ENCODE measurements around the gene NAT16. TPM values are rescaled to one million over a fixed set of nuclear protein-coding genes. Genes with fewer than 3 reads are reported as not detected.

The NAT16 gene
- total and polyA plus RNA-seq, 2 of the 13 experiments (the other 11 are each of a cell fraction or from before 2014, with no cell fraction given) = 0.04 TPM; not detected in 1

DNA sequence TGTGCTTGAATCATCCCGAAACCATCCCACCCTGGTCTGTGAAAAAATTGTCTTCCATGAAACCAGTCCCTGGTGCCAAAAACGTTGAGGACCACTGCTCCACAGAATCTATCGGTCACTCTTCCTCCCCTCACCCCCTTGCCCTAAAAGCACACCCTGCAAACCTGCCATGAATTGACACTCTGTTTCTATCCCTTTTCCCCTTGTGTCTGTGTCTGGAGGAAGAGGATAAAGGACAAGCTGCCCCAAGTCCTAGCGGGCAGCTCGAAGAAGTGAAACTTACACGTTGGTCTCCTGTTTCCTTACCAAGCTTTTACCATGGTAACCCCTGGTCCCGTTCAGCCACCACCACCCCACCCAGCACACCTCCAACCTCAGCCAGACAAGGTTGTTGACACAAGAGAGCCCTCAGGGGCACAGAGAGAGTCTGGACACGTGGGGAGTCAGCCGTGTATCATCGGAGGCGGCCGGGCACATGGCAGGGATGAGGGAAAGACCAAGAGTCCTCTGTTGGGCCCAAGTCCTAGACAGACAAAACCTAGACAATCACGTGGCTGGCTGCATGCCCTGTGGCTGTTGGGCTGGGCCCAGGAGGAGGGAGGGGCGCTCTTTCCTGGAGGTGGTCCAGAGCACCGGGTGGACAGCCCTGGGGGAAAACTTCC, 54.0 kb downstream of the NAT16 start (continued):
- TF ChIP-seq ZNF253 (CRISPR knock-in tag; IDR thresholded peaks at IDR 0.05; ENCODE audit: borderline replicate concordance) (peak; percentile 87; the same call in 1 of the 2 replicates), ZNF44 (CRISPR knock-in tag; IDR thresholded peaks at IDR 0.05) (no peak), ZNF224 (CRISPR knock-in tag; IDR thresholded peaks at IDR 0.05) (no peak), MIER2 (CRISPR knock-in tag; IDR thresholded peaks at IDR 0.05) (no peak), BHLHE40 (IDR thresholded peaks at IDR 0.05; ENCODE audit: low read length) (peak; percentile 70), SNAI1 (CRISPR knock-in tag; IDR thresholded peaks at IDR 0.05; ENCODE audit: borderline replicate concordance) (no peak), ZMAT3 (CRISPR knock-in tag; conservative IDR thresholded peaks at IDR 0.05) (no peak; the same call in 1 of the 2 replicates), ZNF333 (CRISPR knock-in tag; IDR thresholded peaks at IDR 0.05; ENCODE audit: borderline replicate concordance) (peak; percentile 46; the same call in 1 of the 2 replicates), GPN1 (CRISPR knock-in tag; IDR thresholded peaks at IDR 0.05; ENCODE audit: borderline replicate concordance) (no peak), ZKSCAN8 (CRISPR knock-in tag; IDR thresholded peaks at IDR 0.05; ENCODE audit: borderline replicate concordance) (no peak), ZFP36L2 (CRISPR knock-in tag; IDR thresholded peaks at IDR 0.05) (no peak), FOSL2 (CRISPR knock-in tag; IDR thresholded peaks at IDR 0.05) (peak; percentile 69), FOXK2 (IDR thresholded peaks at IDR 0.05) (no peak; the same call in 1 of the 2 replicates), ZNF761 (CRISPR knock-in tag; conservative IDR thresholded peaks at IDR 0.05) (no peak; the same call in 1 of the 2 replicates), NCOA2 (CRISPR knock-in tag; IDR thresholded peaks at IDR 0.05) (no peak), ZNF225 (CRISPR knock-in tag; IDR thresholded peaks at IDR 0.05) (no peak), KLF15 (CRISPR knock-in tag; IDR thresholded peaks at IDR 0.05; ENCODE audit: borderline replicate concordance) (no peak), KLF6 (CRISPR knock-in tag; IDR thresholded peaks at IDR 0.05) (peak; percentile 57), MTA3 (CRISPR knock-in tag; IDR thresholded peaks at IDR 0.05) (no peak)
- TF ChIP-seq, protein P1, sequence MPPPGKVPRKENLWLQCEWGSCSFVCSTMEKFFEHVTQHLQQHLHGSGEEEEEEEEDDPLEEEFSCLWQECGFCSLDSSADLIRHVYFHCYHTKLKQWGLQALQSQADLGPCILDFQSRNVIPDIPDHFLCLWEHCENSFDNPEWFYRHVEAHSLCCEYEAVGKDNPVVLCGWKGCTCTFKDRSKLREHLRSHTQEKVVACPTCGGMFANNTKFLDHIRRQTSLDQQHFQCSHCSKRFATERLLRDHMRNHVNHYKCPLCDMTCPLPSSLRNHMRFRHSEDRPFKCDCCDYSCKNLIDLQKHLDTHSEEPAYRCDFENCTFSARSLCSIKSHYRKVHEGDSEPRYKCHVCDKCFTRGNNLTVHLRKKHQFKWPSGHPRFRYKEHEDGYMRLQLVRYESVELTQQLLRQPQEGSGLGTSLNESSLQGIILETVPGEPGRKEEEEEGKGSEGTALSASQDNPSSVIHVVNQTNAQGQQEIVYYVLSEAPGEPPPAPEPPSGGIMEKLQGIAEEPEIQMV (CRISPR knock-in tag; IDR thresholded peaks at IDR 0.05; ENCODE audit: low read depth) = 0 out of 2 replicates have a peak, but pooled peaks have one; percentile 9
- TF ChIP-seq, protein P2, sequence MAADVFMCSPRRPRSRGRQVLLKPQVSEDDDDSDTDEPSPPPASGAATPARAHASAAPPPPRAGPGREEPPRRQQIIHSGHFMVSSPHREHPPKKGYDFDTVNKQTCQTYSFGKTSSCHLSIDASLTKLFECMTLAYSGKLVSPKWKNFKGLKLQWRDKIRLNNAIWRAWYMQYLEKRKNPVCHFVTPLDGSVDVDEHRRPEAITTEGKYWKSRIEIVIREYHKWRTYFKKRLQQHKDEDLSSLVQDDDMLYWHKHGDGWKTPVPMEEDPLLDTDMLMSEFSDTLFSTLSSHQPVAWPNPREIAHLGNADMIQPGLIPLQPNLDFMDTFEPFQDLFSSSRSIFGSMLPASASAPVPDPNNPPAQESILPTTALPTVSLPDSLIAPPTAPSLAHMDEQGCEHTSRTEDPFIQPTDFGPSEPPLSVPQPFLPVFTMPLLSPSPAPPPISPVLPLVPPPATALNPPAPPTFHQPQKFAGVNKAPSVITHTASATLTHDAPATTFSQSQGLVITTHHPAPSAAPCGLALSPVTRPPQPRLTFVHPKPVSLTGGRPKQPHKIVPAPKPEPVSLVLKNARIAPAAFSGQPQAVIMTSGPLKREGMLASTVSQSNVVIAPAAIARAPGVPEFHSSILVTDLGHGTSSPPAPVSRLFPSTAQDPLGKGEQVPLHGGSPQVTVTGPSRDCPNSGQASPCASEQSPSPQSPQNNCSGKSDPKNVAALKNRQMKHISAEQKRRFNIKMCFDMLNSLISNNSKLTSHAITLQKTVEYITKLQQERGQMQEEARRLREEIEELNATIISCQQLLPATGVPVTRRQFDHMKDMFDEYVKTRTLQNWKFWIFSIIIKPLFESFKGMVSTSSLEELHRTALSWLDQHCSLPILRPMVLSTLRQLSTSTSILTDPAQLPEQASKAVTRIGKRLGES (CRISPR knock-in tag; IDR thresholded peaks at IDR 0.05; ENCODE audit: borderline replicate concordance) = peak; percentile 87; the same call in 1 of the 2 replicates
- TF ChIP-seq, protein P3, sequence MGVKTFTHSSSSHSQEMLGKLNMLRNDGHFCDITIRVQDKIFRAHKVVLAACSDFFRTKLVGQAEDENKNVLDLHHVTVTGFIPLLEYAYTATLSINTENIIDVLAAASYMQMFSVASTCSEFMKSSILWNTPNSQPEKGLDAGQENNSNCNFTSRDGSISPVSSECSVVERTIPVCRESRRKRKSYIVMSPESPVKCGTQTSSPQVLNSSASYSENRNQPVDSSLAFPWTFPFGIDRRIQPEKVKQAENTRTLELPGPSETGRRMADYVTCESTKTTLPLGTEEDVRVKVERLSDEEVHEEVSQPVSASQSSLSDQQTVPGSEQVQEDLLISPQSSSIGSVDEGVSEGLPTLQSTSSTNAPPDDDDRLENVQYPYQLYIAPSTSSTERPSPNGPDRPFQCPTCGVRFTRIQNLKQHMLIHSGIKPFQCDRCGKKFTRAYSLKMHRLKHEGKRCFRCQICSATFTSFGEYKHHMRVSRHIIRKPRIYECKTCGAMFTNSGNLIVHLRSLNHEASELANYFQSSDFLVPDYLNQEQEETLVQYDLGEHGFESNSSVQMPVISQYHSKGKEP (CRISPR knock-in tag; IDR thresholded peaks at IDR 0.05) = no peak
- TF ChIP-seq, protein P4, sequence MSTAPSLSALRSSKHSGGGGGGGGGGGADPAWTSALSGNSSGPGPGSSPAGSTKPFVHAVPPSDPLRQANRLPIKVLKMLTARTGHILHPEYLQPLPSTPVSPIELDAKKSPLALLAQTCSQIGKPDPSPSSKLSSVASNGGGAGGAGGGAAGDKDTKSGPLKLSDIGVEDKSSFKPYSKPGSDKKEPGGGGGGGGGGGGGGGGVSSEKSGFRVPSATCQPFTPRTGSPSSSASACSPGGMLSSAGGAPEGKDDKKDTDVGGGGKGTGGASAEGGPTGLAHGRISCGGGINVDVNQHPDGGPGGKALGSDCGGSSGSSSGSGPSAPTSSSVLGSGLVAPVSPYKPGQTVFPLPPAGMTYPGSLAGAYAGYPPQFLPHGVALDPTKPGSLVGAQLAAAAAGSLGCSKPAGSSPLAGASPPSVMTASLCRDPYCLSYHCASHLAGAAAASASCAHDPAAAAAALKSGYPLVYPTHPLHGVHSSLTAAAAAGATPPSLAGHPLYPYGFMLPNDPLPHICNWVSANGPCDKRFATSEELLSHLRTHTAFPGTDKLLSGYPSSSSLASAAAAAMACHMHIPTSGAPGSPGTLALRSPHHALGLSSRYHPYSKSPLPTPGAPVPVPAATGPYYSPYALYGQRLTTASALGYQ (CRISPR knock-in tag; IDR thresholded peaks at IDR 0.05) = no peak
